Stomach (tissue), 4 donors: ENCODE measurements around the gene CEP164.

Source experiments
- POLR2A ChIP-seq, 4 donors: fragments of 450-650 bp; IDR thresholded peaks; one replicate each; pipeline ENCODE4 v1.6.1; 2016; ENCODE audit warnings: antibody characterized with exemption in 4 of 4, control low read depth in 2 of 4, mild to moderate bottlenecking in 1 of 4, moderate library complexity in 1 of 4
- TF ChIP-seq, protein P1 (sequence below), 7 experiments: fragments of 450-650 bp in 4 of 7; fragments of 200-600 bp in 3 of 7; sonication (generic) in 3 of 7; IDR thresholded peaks; one replicate each; pipeline ENCODE4 v1.5.1; 2016 to 2019; ENCODE audit warnings: antibody characterized with exemption in 7 of 7, control low read depth in 2 of 7, mild to moderate bottlenecking in 1 of 7

DNA sequence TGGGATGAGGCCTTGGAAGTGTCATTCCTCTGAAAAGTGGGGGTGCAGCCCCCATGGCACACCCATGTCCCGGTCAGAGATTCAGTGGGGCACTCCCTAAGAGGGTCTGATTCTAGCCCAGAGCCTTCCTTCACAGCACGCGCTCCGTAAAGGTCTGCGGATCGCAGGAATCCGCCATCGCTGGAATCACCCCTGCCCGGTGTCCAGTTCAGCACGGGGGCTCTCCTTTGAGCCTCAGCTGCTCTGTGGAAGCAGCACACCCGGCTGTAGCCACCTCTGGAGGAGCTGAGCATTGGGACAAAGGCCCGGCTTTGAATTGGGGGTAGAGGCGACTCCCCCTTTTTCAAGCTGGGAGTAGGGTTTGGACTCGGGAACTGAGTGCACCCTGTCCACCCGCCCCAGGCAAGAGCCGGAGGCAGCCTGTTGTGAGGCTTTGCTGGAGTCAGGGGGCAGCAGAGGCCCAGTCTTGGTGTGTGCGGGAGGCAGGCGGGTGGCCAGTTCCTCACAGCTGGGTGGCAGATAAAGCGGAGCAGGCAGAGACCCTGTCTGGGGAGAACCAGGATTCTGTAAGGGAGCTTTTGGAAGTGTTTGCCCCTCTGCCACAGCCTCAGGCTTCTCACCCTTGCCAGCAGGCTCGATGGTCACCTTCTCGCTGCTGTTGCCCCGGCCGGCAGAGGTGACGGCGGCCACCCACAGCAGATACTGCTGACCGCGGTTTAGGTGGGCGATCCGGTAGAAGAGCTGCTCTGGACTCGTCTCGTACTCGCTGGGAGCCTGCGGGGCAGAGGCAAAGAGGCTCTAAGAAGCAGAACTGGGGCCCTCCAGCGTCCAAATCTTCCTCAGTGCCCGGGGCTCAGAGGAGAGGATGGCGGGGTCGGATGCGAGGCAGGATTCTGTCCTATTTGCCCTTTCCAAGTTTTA, 115.9 kb downstream of the CEP164 start:
- no peak for TF ChIP-seq POLR2A (IDR thresholded peaks at IDR 0.05)
- TF ChIP-seq, protein P1, sequence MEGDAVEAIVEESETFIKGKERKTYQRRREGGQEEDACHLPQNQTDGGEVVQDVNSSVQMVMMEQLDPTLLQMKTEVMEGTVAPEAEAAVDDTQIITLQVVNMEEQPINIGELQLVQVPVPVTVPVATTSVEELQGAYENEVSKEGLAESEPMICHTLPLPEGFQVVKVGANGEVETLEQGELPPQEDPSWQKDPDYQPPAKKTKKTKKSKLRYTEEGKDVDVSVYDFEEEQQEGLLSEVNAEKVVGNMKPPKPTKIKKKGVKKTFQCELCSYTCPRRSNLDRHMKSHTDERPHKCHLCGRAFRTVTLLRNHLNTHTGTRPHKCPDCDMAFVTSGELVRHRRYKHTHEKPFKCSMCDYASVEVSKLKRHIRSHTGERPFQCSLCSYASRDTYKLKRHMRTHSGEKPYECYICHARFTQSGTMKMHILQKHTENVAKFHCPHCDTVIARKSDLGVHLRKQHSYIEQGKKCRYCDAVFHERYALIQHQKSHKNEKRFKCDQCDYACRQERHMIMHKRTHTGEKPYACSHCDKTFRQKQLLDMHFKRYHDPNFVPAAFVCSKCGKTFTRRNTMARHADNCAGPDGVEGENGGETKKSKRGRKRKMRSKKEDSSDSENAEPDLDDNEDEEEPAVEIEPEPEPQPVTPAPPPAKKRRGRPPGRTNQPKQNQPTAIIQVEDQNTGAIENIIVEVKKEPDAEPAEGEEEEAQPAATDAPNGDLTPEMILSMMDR (IDR thresholded peaks at IDR 0.05): peak in 4 of 7 experiments; percentile 18 to 29 (median 24)
